ENCODE data around the gene ATP1B3. TPM values are rescaled to one million over a fixed set of nuclear protein-coding genes. Genes with fewer than 3 reads are reported as not detected.

ATP1B3 gene
- total RNA-seq, 1 experiment from 2014 or later = 250 TPM

- H3K4me2 ChIP-seq (ENCODE audit: insufficient read depth, insufficient read length, low read length) = no peak overlapping the region
- H2BK120ac ChIP-seq (ENCODE audit: low read depth, low read length, poor library complexity, severe bottlenecking) = no peak overlapping the region
- H3T11ph ChIP-seq (ENCODE audit: low read length) = no peak overlapping the region
- H4K20me1 ChIP-seq (ENCODE audit: control insufficient read depth, insufficient read depth, insufficient read length) = no peaks in the 10 kb centered on the region
- H3K4me1 Mint-ChIP-seq = peaks cover 0 to 3% of the 10 kb centered on the region in 2 experiments; a peak in 3 of 4 replicates
- H3K4ac ChIP-seq (ENCODE audit: low read depth, low read length) = no peak overlapping the region
- no peak overlapping the region for H2AK5ac ChIP-seq (ENCODE audit: insufficient read length, low read length)
- H2BK15ac ChIP-seq (ENCODE audit: low read depth, low read length) = no peak overlapping the region
- WGBS (ENCODE audit: extremely low coverage, insufficient read length, low lambda C conversion rate) = no CpG with 5 or more reads among the region's 6 CpGs
- H3K23me2 ChIP-seq (ENCODE audit: insufficient read length, low read depth, low read length, poor library complexity, severe bottlenecking) = no peaks in the 10 kb centered on the region
- no peak overlapping the region for H3K14ac ChIP-seq (ENCODE audit: insufficient read depth, low read length)
- no peak overlapping the region for H4K8ac ChIP-seq (replicated peaks; ENCODE audit: insufficient read length, low read depth, low read length)
- H3K9me3 Mint-ChIP-seq = no peaks in the 10 kb centered on the region
- no peak overlapping the region for H3K4me3 Mint-ChIP-seq
- H3K4me1 ChIP-seq (ENCODE audit: insufficient read depth, low read length) = no peaks in the 10 kb centered on the region
- no peaks in the 10 kb centered on the region for H3K79me1 ChIP-seq (ENCODE audit: insufficient read depth, low read depth, low read length, poor library complexity, severe bottlenecking)
- no peak overlapping the region for H2BK12ac ChIP-seq (ENCODE audit: insufficient read length, low read depth, low read length)
- no peak overlapping the region for H4K5ac ChIP-seq (ENCODE audit: insufficient read length, low read depth, low read length)
- DNase-seq = no peak
- no peaks in the 10 kb centered on the region for H3K79me2 ChIP-seq (ENCODE audit: insufficient read depth, low read length)
- H3K27ac Mint-ChIP-seq = no peak overlapping the region
- H3K23ac ChIP-seq (ENCODE audit: insufficient read length, low read depth, low read length) = no peak overlapping the region
- no peak overlapping the region for H2BK20ac ChIP-seq (ENCODE audit: low read depth, low read length, poor library complexity, severe bottlenecking)
- H3K56ac ChIP-seq (ENCODE audit: insufficient read length, low read depth, low read length) = no peak overlapping the region
- no peaks in the 10 kb centered on the region for H3K9me3 ChIP-seq (ENCODE audit: control insufficient read depth, low read depth, low read length)
- TF ChIP-seq, protein P1, sequence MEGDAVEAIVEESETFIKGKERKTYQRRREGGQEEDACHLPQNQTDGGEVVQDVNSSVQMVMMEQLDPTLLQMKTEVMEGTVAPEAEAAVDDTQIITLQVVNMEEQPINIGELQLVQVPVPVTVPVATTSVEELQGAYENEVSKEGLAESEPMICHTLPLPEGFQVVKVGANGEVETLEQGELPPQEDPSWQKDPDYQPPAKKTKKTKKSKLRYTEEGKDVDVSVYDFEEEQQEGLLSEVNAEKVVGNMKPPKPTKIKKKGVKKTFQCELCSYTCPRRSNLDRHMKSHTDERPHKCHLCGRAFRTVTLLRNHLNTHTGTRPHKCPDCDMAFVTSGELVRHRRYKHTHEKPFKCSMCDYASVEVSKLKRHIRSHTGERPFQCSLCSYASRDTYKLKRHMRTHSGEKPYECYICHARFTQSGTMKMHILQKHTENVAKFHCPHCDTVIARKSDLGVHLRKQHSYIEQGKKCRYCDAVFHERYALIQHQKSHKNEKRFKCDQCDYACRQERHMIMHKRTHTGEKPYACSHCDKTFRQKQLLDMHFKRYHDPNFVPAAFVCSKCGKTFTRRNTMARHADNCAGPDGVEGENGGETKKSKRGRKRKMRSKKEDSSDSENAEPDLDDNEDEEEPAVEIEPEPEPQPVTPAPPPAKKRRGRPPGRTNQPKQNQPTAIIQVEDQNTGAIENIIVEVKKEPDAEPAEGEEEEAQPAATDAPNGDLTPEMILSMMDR (conservative IDR thresholded peaks at IDR 0.05) = no peak
- no peak overlapping the region for H2BK5ac ChIP-seq (ENCODE audit: insufficient read length, low read length)
- no peak overlapping the region for H4K91ac ChIP-seq (ENCODE audit: insufficient read length, low read depth, low read length)
- H3K36me3 Mint-ChIP-seq (ENCODE audit: insufficient read depth in 1 of 3, low read depth in 3 of 3) = no peaks in the 10 kb centered on the region
- no peaks in the 10 kb centered on the region for H3K27me3 Mint-ChIP-seq (ENCODE audit: low read depth)
- H3K27me3 ChIP-seq (ENCODE audit: insufficient read depth, low read length) = no peaks in the 10 kb centered on the region
- H2AFZ ChIP-seq (ENCODE audit: low read length) = no peak overlapping the region
- H3K18ac ChIP-seq (ENCODE audit: insufficient read length, low read depth, low read length) = no peak overlapping the region
- no peak overlapping the region for H3K9ac ChIP-seq (ENCODE audit: extremely low read depth, insufficient read length, low read length)
- H3K27ac ChIP-seq (ENCODE audit: insufficient read length, low read depth, low read length) = no peak overlapping the region
These were observed 6.3 kb upstream of the ATP1B3 start for GRCh38 chr3:141870091-141870687.

Measured in H9 (cell line).